GM12872 (cell line): ENCODE measurements around the gene ABI1.

Source experiments
- CTCF ChIP-seq: IDR thresholded peaks from 3 replicates; pipeline ENCODE4 v1.5.1; 2011; ENCODE audit warnings: low read depth, mild to moderate bottlenecking, low read length, moderate library complexity; ENCODE audit not compliant: insufficient read depth

Gene ABI1

DNA sequence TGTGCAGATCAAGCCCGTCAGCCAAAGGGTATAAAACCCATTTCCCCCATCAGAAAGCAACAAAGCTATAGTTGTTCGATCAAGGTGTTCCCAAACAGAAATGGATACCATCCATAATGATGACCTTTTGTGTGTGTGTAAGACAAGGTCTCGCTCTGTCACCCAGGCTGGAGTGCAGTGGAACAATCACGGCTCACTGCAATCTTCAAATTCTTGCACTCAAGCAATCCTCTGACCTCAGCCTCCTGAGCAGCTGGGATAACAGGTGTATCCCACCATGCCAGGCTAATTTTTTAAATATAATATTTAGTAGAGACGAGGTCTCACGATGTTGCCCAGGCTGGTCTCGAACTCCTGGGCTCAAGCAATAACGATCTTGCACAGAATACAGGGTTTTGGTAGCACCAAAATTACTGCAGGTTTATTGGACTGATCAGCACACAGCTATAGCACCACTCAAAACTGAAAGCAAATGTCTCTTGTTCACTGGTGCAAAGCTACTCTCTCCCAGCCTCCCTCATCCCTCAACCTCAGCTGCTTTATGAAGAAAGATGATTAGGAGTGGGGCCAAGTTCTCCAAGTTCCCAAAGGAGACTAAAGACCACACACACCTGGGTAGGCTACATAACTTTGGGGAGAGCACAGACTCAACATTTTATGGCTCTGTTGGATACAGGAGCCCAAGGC is 80.5 kb downstream of the ABI1 start:
- TF ChIP-seq CTCF = no peak

- TF ChIP-seq CTCF = no peak
Measured at GRCh38 chr10:26779176-26779860, 81.4 kb downstream of the ABI1 start.

GRCh38 chr10:26777686-26778085 is 83.1 kb downstream of the ABI1 start:
- no peak for TF ChIP-seq CTCF

DNA sequence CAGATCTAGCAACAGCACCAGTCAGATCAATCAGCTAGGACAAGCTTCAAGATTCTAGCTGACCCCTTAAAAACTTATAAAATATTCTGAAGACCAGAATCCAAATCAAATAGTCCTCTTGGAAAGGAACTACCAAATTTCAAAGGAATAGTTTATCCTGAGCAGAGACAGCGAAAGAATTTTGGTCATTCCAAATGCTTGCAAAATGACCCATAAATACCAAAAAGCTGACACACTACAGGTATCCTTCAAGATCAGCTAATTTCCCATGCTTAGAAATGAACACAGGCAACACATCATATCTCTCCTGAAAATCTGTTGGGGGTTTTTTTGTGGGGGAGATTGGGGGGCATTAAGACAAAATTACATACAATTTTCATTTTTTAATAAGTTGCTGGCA is 84.5 kb downstream of the ABI1 start:
- TF ChIP-seq CTCF = no peak

DNA sequence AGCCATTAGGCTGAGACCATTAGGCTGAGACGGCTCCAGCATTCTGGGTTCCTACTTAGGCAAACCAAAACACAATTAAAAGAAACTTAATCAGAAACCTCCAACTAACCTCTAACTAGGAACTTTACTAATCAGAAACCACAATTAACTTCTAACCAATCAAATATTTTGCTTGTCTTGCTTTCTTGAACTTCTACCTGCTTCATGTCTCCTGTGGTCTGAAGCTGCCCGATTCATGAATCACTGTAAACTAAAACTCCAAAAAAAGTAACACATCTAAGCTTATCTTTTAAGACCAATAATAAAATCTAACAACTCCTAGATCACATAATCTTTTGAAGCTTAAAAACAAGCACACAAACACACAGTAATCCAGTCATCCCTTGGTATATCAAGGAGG is 87.1 kb downstream of the ABI1 start:
- TF ChIP-seq CTCF = no peak

DNA sequence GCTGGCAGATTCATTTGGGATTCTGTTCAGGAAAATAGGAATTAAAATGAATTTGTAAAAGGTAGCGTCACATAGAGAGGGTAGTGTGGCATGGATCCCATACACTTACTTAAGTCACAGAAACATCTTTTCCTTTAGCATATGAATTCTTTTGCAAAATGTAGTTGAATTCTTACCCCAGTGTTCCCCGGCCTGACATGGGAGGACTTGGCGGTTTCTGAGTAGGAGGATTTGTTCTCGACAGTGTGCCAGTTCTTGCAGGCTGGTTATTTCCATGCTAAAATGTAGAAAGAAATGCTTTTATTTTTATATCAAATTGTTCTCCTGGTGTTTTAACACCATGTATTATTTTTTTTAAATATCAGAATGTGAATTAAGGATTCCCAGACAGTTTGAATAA is 90.7 kb downstream of the ABI1 start:
- TF ChIP-seq CTCF = no peak

DNA sequence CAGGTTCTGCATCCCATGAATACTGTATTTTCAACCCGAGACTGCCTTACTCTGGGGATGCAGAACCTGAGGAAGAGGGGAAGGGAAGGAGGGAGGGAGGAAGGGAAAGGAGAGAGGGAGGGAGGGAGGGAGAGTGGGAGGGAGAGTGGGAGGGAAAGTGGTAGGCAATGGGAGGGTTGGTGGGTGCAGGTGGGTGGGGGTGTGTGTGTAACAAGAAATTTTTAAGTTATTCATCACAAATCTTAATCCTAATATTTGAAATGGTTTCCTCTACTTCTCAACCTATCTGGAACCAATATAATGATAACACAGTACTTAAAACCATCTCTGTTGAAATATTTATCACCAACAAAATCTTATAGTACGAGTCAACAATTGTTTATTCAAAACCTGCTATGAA is 95.2 kb downstream of the ABI1 start:
- no peak for TF ChIP-seq CTCF
